Measurements from ENCODE around the gene CFAP119.
"Not testable (repeated sequence)": the region's sequence is repeated elsewhere in the genome, so short reads cannot be mapped to it uniquely, and the experiment has no call there.

Gene CFAP119

GRCh38 chr16:30761928-30762902, at the start of gene CFAP119, which contains the start of gene RNF40:
TSS of gene CFAP119 (minus strand) at chr16:30762062. CDS start at chr16:30761748, 314 bp downstream.
TSS of gene RNF40 (plus strand) at chr16:30762322. CDS start at chr16:30762546, 224 bp downstream.
- peak; percentile 93 for DNase-seq

GRCh38 chr16:30809675-30810074, 47.8 kb upstream of the CFAP119 start:
- DNase-seq, result not testable (repeated sequence)

- not testable (repeated sequence) for DNase-seq
Observed at GRCh38 chr16:30808890-30809426, 47.1 kb upstream of the CFAP119 start.

GRCh38 chr16:30808146-30808545, 46.3 kb upstream of the CFAP119 start:
- DNase-seq, result no peak

GRCh38 chr16:30805370-30806169, 43.7 kb upstream of the CFAP119 start:
- peak; percentile 63 for DNase-seq

GRCh38 chr16:30805056-30805369, 43.2 kb upstream of the CFAP119 start:
- DNase-seq, result peak; percentile 47

- DNase-seq, result no peak
Observed at GRCh38 chr16:30802936-30803335, 41.1 kb upstream of the CFAP119 start.

- DNase-seq, result no peak
Observed at GRCh38 chr16:30797670-30798309, 35.9 kb upstream of the CFAP119 start.

- no peak for DNase-seq
Observed at GRCh38 chr16:30794634-30795033, 32.8 kb upstream of the CFAP119 start.

GRCh38 chr16:30793508-30794069, 31.7 kb upstream of the CFAP119 start:
- DNase-seq, result no peak

- DNase-seq, result no peak
Observed at GRCh38 chr16:30787613-30788378, 25.9 kb upstream of the CFAP119 start.

- DNase-seq, result peak; percentile 44
Observed at GRCh38 chr16:30786936-30787612, 25.2 kb upstream of the CFAP119 start, which contains the start of gene ZNF629. TSS of gene ZNF629 (minus strand) at chr16:30787205. CDS start at chr16:30784482, 2,723 bp downstream.

- peak; percentile 38 for DNase-seq
Observed at GRCh38 chr16:30786115-30786935, 24.5 kb upstream of the CFAP119 start.

GRCh38 chr16:30785126-30786106, 23.6 kb upstream of the CFAP119 start:
- no peak for DNase-seq

- no peak for DNase-seq
Observed at GRCh38 chr16:30784215-30784614, 22.4 kb upstream of the CFAP119 start.

- DNase-seq, result no peak
Observed at GRCh38 chr16:30783280-30784109, 21.6 kb upstream of the CFAP119 start.

- DNase-seq, result no peak
Observed at GRCh38 chr16:30782486-30783279, 20.8 kb upstream of the CFAP119 start.

Data from activated CD4-positive, alpha-beta T cell treated with anti-CD3 and anti-CD28 coated beads for 48 hours (primary cell).